Transverse colon (tissue), 4 donors: ENCODE measurements around the gene SLIT1. TPM values are rescaled to one million over a fixed set of nuclear protein-coding genes. Genes with fewer than 3 reads are reported as not detected.

Experiments
- DNase-seq: peaks from one replicate; pipeline ENCODE4 v3.0.0-alpha.2; 2019
- H3K27ac ChIP-seq, 4 donors: fragments of 200-600 bp; sonication (generic); 2 replicates each; pipeline ENCODE4 v1.5.1; 2016 to 2018; ENCODE audit warnings: inconsistent platforms in 4 of 4
- H3K27me3 ChIP-seq: fragments of 200-600 bp; sonication (generic); 2 replicates; pipeline ENCODE4 v1.5.1; 2017; ENCODE audit warnings: inconsistent platforms
- H3K36me3 ChIP-seq, 4 donors: fragments of 200-600 bp; sonication (generic); 2 replicates each; pipeline ENCODE4 v1.5.1; 2017 to 2019; ENCODE audit warnings: inconsistent platforms in 4 of 4
- H3K4me1 ChIP-seq, 4 donors: fragments of 200-600 bp; sonication (generic); 2 replicates each; pipeline ENCODE4 v1.5.1; 2017 to 2020; ENCODE audit warnings: inconsistent platforms in 4 of 4
- H3K4me3 ChIP-seq, 4 donors: fragments of 200-600 bp; sonication (generic); 1 replicate in 1 of 4; 2 replicates in 3 of 4; pipeline versions ENCODE4 v1.5.1 to v1.6.1; 2017 to 2019; ENCODE audit warnings: inconsistent platforms in 4 of 4
- H3K9me3 ChIP-seq, 2 donors: fragments of 200-600 bp; sonication (generic); 2 replicates each; pipeline ENCODE4 v1.5.1; 2017 to 2019; ENCODE audit warnings: inconsistent platforms in 2 of 2
- CTCF ChIP-seq, 5 experiments: fragments of 200-600 bp in 3 of 5; fragments of 450-650 bp in 2 of 5; sonication (generic) in 3 of 5; IDR thresholded peaks; 1 replicate in 2 of 5; 2 replicates in 3 of 5; pipeline ENCODE4 v1.5.1; 2016 to 2017; ENCODE audit warnings: antibody characterized with exemption in 5 of 5, inconsistent platforms in 3 of 5, mild to moderate bottlenecking in 2 of 5, moderate library complexity in 1 of 5
- EP300 ChIP-seq: sonication (generic); formaldehyde crosslinking; IDR thresholded peaks from one replicate; pipeline ENCODE4 v1.6.1; 2017; ENCODE audit warnings: antibody characterized with exemption, low read depth
- POLR2A ChIP-seq: fragments of 450-650 bp; IDR thresholded peaks from one replicate; pipeline ENCODE4 v1.6.1; 2016; ENCODE audit warnings: antibody characterized with exemption, mild to moderate bottlenecking, moderate library complexity
- POLR2AphosphoS5 ChIP-seq, 3 donors: sonication (generic); formaldehyde crosslinking; IDR thresholded peaks; one replicate each; pipeline ENCODE4 v1.6.1; 2016; ENCODE audit warnings: antibody characterized with exemption in 3 of 3
- WGBS, 2 donors: methylation state at CpG; one replicate each; pipeline ENCODE4 v1.1.5; 2018; ENCODE audit warnings: low coverage in 1 of 2; 5-methylcytosine and 5-hydroxymethylcytosine counted together
- in situ Hi-C, 4 donors: fragments of 200-750 bp; cut with MboI; loops; one replicate each; pipeline versions ENCODE4 v1.15.0 to v1.15.1; 2017; ENCODE audit warnings: low sequenced_read_pairs in 3 of 4, low pct_ligation_motif_present in 1 of 4, low pct_unique_long_range_greater_than_20kb in 1 of 4
- intact Hi-C: fragments of 100-400 bp; cut with DNase I; formaldehyde crosslinking; loops from one replicate; pipeline ENCODE4 v1.15.1; 2023; ENCODE audit warnings: low total_unique reads
- total RNA-seq, 4 donors: library from RNA; depleted of rRNA; stranded (reverse); fragments of >200 nt; gene quantifications; one replicate each; pipeline ENCODE4 v1.1.0, GENCODE V29; 2016

SLIT1 gene
- total RNA-seq, 4 donors from 2014 or later, result 0.27 to 1.9 (median 0.32) TPM; not detected in 1

- no peaks in the 10 kb centered on the region for H3K4me1 ChIP-seq
- in situ Hi-C loops (no loop called here), intact Hi-C loops (no loop called here)
- TF ChIP-seq POLR2A, result no peak
- no peak for TF ChIP-seq POLR2AphosphoS5 (IDR thresholded peaks at IDR 0.05)
- TF ChIP-seq EP300, result no peak
- no peaks in the 10 kb centered on the region for H3K36me3 ChIP-seq
- no peak overlapping the region for H3K27ac ChIP-seq
- no peaks in the 10 kb centered on the region for H3K9me3 ChIP-seq
- no peak overlapping the region for H3K4me3 ChIP-seq
- DNase-seq, result no peak
- 80% methylated on average over 15 of the region's 15 CpGs; no CpG with 5 or more reads in 1 of the 2 donors for WGBS, 2 donors
- peaks cover 8% of the 10 kb centered on the region for H3K27me3 ChIP-seq
Measured at GRCh38 chr10:97134983-97135382, 50.8 kb downstream of the SLIT1 start.

DNA sequence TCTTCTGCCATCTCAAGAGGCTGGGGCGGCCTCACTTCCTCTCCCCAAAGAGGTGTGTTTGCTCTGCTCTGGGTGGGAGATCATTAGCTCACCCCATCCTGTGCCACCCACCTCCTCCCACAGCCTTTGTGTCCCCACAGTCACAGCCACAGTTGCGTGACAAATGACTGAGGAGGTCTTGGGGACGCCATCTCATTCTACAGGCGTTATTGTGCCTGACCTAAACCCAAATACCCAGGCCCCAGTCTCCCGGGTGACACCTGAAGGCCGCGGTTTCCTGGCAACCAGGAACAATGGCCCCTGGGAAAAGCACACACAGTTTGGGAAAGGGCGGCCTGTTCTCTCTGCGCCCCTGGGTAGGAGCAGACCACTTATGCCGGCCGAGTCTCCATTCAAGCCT, 51.6 kb downstream of the SLIT1 start:
- H3K9me3 ChIP-seq, result no peaks in the 10 kb centered on the region
- H3K36me3 ChIP-seq, result no peaks in the 10 kb centered on the region
- no peaks in the 10 kb centered on the region for H3K27me3 ChIP-seq
- in situ Hi-C loops (no loop called here), intact Hi-C loops (no loop called here)
- no peak for DNase-seq
- no peaks in the 10 kb centered on the region for H3K4me1 ChIP-seq
- H3K4me3 ChIP-seq, result no peak overlapping the region
- WGBS, 2 donors, result 91 to 100% methylated on average over 2 to 11 of the region's 11 CpGs
- no peak for TF ChIP-seq POLR2AphosphoS5 (IDR thresholded peaks at IDR 0.05)
- TF ChIP-seq CTCF (IDR thresholded peaks at IDR 0.05), result no peak
- H3K27ac ChIP-seq, result no peak overlapping the region

DNA sequence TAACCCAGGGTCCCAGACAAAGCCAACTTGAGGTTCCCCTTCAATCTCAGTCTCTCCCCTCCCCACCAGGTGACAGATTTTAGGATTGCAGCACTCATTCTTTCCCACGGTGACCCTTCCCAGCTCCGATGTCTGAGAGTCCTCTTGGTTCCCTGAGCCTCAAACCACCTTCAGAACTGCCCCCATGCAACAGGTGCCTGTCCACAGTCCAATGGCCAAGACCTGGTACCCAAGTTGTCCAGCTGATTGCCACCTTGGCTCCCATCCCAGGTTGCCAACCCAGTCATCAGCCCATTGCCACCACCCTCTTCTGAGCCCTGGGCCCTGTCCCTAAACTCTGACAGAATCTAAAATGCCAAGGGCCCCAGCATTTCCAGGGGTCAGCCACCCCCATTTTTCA, 53.5 kb downstream of the SLIT1 start:
- in situ Hi-C loops (no loop called here), intact Hi-C loops (no loop called here)
- H3K27me3 ChIP-seq, result no peaks in the 10 kb centered on the region
- no peak overlapping the region for H3K27ac ChIP-seq
- 97% methylated on average over 2 of the region's 2 CpGs; no CpG with 5 or more reads in 1 of the 2 donors for WGBS, 2 donors
- DNase-seq, result no peak
- no peak overlapping the region for H3K4me3 ChIP-seq
- no peaks in the 10 kb centered on the region for H3K4me1 ChIP-seq
- TF ChIP-seq EP300, result no peak
- TF ChIP-seq CTCF (IDR thresholded peaks at IDR 0.05), result no peak
- TF ChIP-seq POLR2AphosphoS5 (IDR thresholded peaks at IDR 0.05), result no peak
- TF ChIP-seq POLR2A, result no peak
- H3K36me3 ChIP-seq, result no peaks in the 10 kb centered on the region
- no peaks in the 10 kb centered on the region for H3K9me3 ChIP-seq

DNA sequence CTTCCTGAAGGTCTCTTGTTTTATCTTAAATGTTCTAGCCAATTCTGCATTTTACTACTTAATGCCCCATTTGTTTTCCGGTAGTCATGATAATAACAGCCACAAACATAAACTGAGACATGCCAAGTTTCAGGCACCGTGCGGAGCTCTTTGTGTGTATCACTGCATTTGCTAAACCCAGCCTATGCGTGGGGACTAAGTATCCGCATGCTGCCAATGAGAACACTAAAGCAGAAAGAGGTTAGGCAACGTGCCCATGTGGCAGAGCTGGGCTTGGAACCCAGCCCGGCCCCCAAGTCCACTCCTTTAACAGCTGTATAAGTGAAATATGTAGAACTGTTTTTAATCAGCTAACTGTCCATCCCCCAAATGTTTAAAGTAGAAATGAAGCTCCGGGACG, 54.1 kb downstream of the SLIT1 start:
- no peak for TF ChIP-seq CTCF (IDR thresholded peaks at IDR 0.05)
- no peak for TF ChIP-seq EP300
- no peak for TF ChIP-seq POLR2AphosphoS5 (IDR thresholded peaks at IDR 0.05)
- no peak for TF ChIP-seq POLR2A
- 28 to 45% methylated on average over 5 to 9 of the region's 9 CpGs for WGBS, 2 donors
- Histone ChIP-seq H3K9me3 (no peaks in the 10 kb centered on the region), H3K27me3 (no peaks in the 10 kb centered on the region), H3K4me1 (no peaks in the 10 kb centered on the region), H3K4me3 (no peak overlapping the region), H3K36me3 (no peaks in the 10 kb centered on the region), H3K27ac (no peak overlapping the region)
- no peak for DNase-seq
- in situ Hi-C loops (no loop called here), intact Hi-C loops (no loop called here)

GRCh38 chr10:97131181-97131628, 54.6 kb downstream of the SLIT1 start:
- Histone ChIP-seq H3K27ac (no peak overlapping the region), H3K36me3 (no peaks in the 10 kb centered on the region), H3K27me3 (no peaks in the 10 kb centered on the region), H3K4me3 (no peak overlapping the region), H3K9me3 (no peaks in the 10 kb centered on the region), H3K4me1 (no peaks in the 10 kb centered on the region)
- TF ChIP-seq POLR2A, result no peak
- no peak for TF ChIP-seq CTCF (IDR thresholded peaks at IDR 0.05)
- no peak for TF ChIP-seq POLR2AphosphoS5 (IDR thresholded peaks at IDR 0.05)
- TF ChIP-seq EP300, result no peak
- 94% methylated on average over 8 of the region's 8 CpGs; no CpG with 5 or more reads in 1 of the 2 donors for WGBS, 2 donors
- in situ Hi-C loops (no loop called here), intact Hi-C loops (no loop called here)
- DNase-seq, result no peak
